ENCODE results near the gene NPAS2. TPM values are rescaled to one million over a fixed set of nuclear protein-coding genes. Genes with fewer than 3 reads are reported as not detected.

The NPAS2 gene
- total and polyA plus RNA-seq, 2 of the 8 experiments (the other 6 are each of a cell fraction or from before 2014, with no cell fraction given) = 1.8 to 1.9 TPM

- Histone ChIP-seq H3K14ac (ENCODE audit: insufficient read length) (no peak overlapping the region), H3K4me2 (ENCODE audit: insufficient read depth in 1 of 2, low read depth in 2 of 2, low read length in 2 of 2) (no peak overlapping the region), H3K27me3 (replicated peaks in 1 of 4; ENCODE audit: control insufficient read depth in 3 of 4, extremely low read depth in 1 of 4, insufficient read depth in 3 of 4, low read length in 3 of 4) (no peaks in the 10 kb centered on the region), H2BK12ac (ENCODE audit: low read depth, low read length) (no peak overlapping the region; the same call in 1 of the 2 replicates), H3K79me2 (ENCODE audit: control insufficient read depth in 1 of 2, insufficient read depth in 2 of 2, low read length in 2 of 2) (no peaks in the 10 kb centered on the region), H3K4me3 (ENCODE audit: extremely low read depth in 1 of 4, insufficient read depth in 2 of 4, low read depth in 3 of 4, low read length in 4 of 4) (no peak overlapping the region), H4K5ac (ENCODE audit: insufficient read length, low read depth, low read length) (no peak overlapping the region), H4K91ac (replicated peaks; ENCODE audit: insufficient read length, low read length) (no peak overlapping the region), H4K8ac (ENCODE audit: extremely low read depth, insufficient read depth, low read length) (no peak overlapping the region), H2BK5ac (ENCODE audit: low read depth, low read length) (no peak overlapping the region), H3K18ac (ENCODE audit: extremely low read depth, low read length) (no peak overlapping the region), H3K9ac (replicated peaks in 1 of 4; ENCODE audit: extremely low read depth in 1 of 4, low read depth in 3 of 4, low read length in 3 of 4) (no peak overlapping the region), H2BK120ac (replicated peaks; ENCODE audit: low read depth, low read length) (no peak overlapping the region), H2AFZ (ENCODE audit: low read length) (0 out of 2 replicates have a peak overlapping the region, but pooled peaks have one; percentile 47), H3K9me3 (ENCODE audit: insufficient read depth in 2 of 2, low read depth in 1 of 2, low read length in 1 of 2) (no peaks in the 10 kb centered on the region), H3K79me1 (ENCODE audit: low read depth, low read length) (no peaks in the 10 kb centered on the region), H2AK5ac (ENCODE audit: low read depth, low read length) (no peak overlapping the region), H3K27ac (ENCODE audit: low read depth, low read length) (no peak overlapping the region), H3K4me1 (replicated peaks in 1 of 4; ENCODE audit: control insufficient read depth in 3 of 4, insufficient read depth in 4 of 4, low read length in 3 of 4) (peaks cover 2 to 7% (median 5%) of the 10 kb centered on the region in 4 experiments; a peak in 5 of 7 replicates), H4K20me1 (replicated peaks in 1 of 2; ENCODE audit: control insufficient read depth in 1 of 2, insufficient read depth in 2 of 2, low read length in 2 of 2) (no peaks in the 10 kb centered on the region), H3K56ac (replicated peaks; ENCODE audit: insufficient read length, low read depth, low read length) (no peak overlapping the region), H3K23ac (ENCODE audit: insufficient read length) (no peak overlapping the region), H2BK20ac (ENCODE audit: low read length) (no peak overlapping the region), H3K4ac (replicated peaks; ENCODE audit: insufficient read length, low read depth, low read length) (no peak overlapping the region), H3K36me3 (ENCODE audit: control insufficient read depth in 2 of 4, insufficient read depth in 4 of 4, low read length in 3 of 4) (no peaks in the 10 kb centered on the region), H2BK15ac (ENCODE audit: low read length) (no peak overlapping the region), H3K23me2 (ENCODE audit: low read depth, low read length) (no peaks in the 10 kb centered on the region)
- WGBS, 2 experiments (ENCODE audit: extremely low coverage in 1 of 2, insufficient coverage in 1 of 2, insufficient read length in 1 of 2, insufficient replicate concordance in 2 of 2, low coverage in 1 of 2, low lambda C conversion rate in 2 of 2, missing lambda C conversion rate in 1 of 2) = 92% methylated on average over 8 of the region's 8 CpGs; no CpG with 5 or more reads in 1 of the 2 experiments
- ChIA-PET CTCF (ENCODE audit: partially characterized antibody) (interaction anchor here (1.8 kb wide), 1 partner anchor 12 kb away, joined by 4 read pairs; no protein-coding TSS in a partner anchor), POLR2A (ENCODE audit: partially characterized antibody) (no interaction called here)
- TF ChIP-seq ASH2L (IDR thresholded peaks at IDR 0.05; ENCODE audit: low read length) = no peak
- no peak for TF ChIP-seq TAF1 (IDR thresholded peaks at IDR 0.05; ENCODE audit: low read depth, low read length)
- no peak for TF ChIP-seq KDM1A (IDR thresholded peaks at IDR 0.05; ENCODE audit: borderline replicate concordance, low read length)
- TF ChIP-seq CBX8 (IDR thresholded peaks at IDR 0.05; ENCODE audit: borderline replicate concordance, low read depth, low read length) = no peak
- TF ChIP-seq JUND (IDR thresholded peaks at IDR 0.05; ENCODE audit: low read length) = no peak
- no peak for TF ChIP-seq POLR2A (IDR thresholded peaks at IDR 0.05; ENCODE audit: control extremely low read depth in 1 of 2, low read depth in 2 of 2, low read length in 2 of 2)
- no peak for TF ChIP-seq RXRA (IDR thresholded peaks at IDR 0.05; ENCODE audit: insufficient read depth, low read depth, low read length)
- TF ChIP-seq CTBP2 (IDR thresholded peaks at IDR 0.05; ENCODE audit: borderline replicate concordance, insufficient read depth, insufficient read length, low read length) = no peak
- FAIRE-seq (no peak), DNase-seq (ENCODE audit: low read depth in 1 of 2, low spot score in 2 of 2) (no peak)
Observed at GRCh38 chr2:100780203-100781008, 39.5 kb upstream of the NPAS2 start.

Data from H1 (cell line).